Measurements from ENCODE around the gene BCL6.

DNA sequence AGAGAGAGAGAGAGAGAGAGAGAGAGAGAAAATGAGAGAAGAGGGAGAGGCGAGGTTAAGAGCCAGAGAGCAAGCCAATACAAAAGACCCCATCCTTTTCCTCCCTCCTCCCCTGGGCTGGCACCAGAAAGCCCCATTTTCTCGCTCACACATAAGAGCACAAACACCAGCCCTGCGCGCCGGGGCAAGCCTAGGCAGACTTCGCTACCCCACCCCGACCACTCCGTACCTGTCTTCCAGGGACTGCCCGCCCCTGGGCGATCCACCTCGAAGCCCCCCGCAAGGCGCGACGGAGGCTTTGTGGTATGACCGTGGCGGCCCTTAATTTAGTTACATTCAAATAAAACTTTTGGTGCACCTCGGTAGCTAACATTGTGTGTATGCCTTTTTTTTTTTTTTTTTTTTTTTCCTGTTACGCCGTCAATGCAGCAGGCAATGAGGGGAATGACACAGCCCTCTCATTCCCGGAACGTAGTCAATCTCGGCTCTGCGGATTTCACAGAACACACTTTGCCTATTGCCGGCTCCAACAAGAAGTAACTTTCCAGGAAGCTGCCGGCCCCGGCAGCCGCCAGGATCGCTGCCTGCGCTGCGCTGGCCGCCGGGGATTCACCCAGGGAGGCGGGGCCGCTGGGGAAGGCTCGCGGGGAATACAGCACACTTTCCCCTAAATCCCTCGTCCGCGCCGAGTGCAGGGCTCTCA is 7.7 kb downstream of the BCL6 start:
- TF ChIP-seq POLR2A (IDR thresholded peaks at IDR 0.05; ENCODE audit: low read depth, low read length) (no peak), POLR2AphosphoS5 (IDR thresholded peaks at IDR 0.05; ENCODE audit: low read depth, low read length) (no peak)

Measured in GM12892 (cell line).